Stimulated activated CD8-positive, alpha-beta memory T cell treated with anti-CD3 and anti-CD28 coated beads, Interleukin-15, amount 100 ng/mL, for 24 hours (primary cell): ENCODE results near the gene PTGR3.
"Not testable (repeated sequence)": the region's sequence is repeated elsewhere in the genome, so short reads cannot be mapped to it uniquely, and the experiment has no call there.

Source experiments
- DNase-seq: peaks from one replicate; pipeline ENCODE4 v3.0.0-alpha.2; 2020; ENCODE audit warnings: low read depth

The PTGR3 gene

GRCh38 chr18:75202696-75203365, 6.1 kb downstream of the PTGR3 start:
- DNase-seq, result no peak

- no peak for DNase-seq
Observed at GRCh38 chr18:75201282-75202270, 7.4 kb downstream of the PTGR3 start.

GRCh38 chr18:75200605-75201280, 8.2 kb downstream of the PTGR3 start:
- DNase-seq, result no peak

GRCh38 chr18:75200071-75200470, 8.9 kb downstream of the PTGR3 start:
- no peak for DNase-seq

GRCh38 chr18:75199327-75199726, 9.6 kb downstream of the PTGR3 start:
- DNase-seq, result no peak

GRCh38 chr18:75198036-75198435, 10.9 kb downstream of the PTGR3 start:
- no peak for DNase-seq

GRCh38 chr18:75192899-75193298, 16.0 kb downstream of the PTGR3 start:
- DNase-seq, result no peak

- no peak for DNase-seq
Observed at GRCh38 chr18:75189696-75190095, 19.2 kb downstream of the PTGR3 start.

GRCh38 chr18:75187702-75188101, 21.2 kb downstream of the PTGR3 start:
- DNase-seq, result not testable (repeated sequence)

GRCh38 chr18:75185460-75185859, 23.5 kb downstream of the PTGR3 start:
- no peak for DNase-seq

GRCh38 chr18:75183973-75184493, 24.9 kb downstream of the PTGR3 start:
- DNase-seq, result no peak

GRCh38 chr18:75183524-75183923, 25.4 kb downstream of the PTGR3 start:
- no peak for DNase-seq

GRCh38 chr18:75179819-75180600, 28.9 kb downstream of the PTGR3 start:
- no peak for DNase-seq

GRCh38 chr18:75178376-75178775, 30.6 kb downstream of the PTGR3 start:
- DNase-seq, result no peak

- no peak for DNase-seq
Observed at GRCh38 chr18:75176849-75177248, 32.1 kb downstream of the PTGR3 start.

- DNase-seq, result no peak
Observed at GRCh38 chr18:75173738-75174137, 35.2 kb downstream of the PTGR3 start.

GRCh38 chr18:75173125-75173432, 35.9 kb downstream of the PTGR3 start:
- no peak for DNase-seq

GRCh38 chr18:75172299-75173124, 36.4 kb downstream of the PTGR3 start:
- no peak for DNase-seq

- no peak for DNase-seq
Observed at GRCh38 chr18:75170916-75171315, 38.0 kb downstream of the PTGR3 start.

- no peak for DNase-seq
Observed at GRCh38 chr18:75170022-75170789, 38.7 kb downstream of the PTGR3 start.
